ENCODE results near the gene LYZL6.

Gene LYZL6, protein sequence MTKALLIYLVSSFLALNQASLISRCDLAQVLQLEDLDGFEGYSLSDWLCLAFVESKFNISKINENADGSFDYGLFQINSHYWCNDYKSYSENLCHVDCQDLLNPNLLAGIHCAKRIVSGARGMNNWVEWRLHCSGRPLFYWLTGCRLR

DNA sequence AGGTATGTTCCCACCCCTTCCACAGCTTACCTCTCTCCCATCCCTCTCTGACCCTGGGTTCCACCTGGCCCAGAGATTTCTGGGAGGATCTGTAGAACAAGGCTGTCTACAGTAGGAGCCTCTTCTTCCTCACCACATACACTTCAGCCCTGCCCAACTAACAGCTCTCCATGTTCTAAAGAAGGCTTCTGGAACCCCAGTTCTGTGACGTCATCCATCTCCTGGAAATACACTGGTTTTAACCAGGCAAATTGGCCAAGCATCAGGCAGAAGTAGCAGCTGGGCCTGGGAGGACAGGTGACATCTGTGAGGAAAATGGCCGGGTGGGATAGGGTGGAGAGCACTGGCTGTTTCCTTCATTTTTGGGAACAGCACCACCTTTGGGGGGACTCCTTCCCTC, at the start of gene LYZL6:
TSS of gene LYZL6 (minus strand) at position 177 of the 400 bp plus-strand sequence. CDS start 4,357 bp downstream, outside the sequence.
- in situ Hi-C loops (cut with MboI; ENCODE audit: low sequenced_read_pairs): no loop called here

DNA sequence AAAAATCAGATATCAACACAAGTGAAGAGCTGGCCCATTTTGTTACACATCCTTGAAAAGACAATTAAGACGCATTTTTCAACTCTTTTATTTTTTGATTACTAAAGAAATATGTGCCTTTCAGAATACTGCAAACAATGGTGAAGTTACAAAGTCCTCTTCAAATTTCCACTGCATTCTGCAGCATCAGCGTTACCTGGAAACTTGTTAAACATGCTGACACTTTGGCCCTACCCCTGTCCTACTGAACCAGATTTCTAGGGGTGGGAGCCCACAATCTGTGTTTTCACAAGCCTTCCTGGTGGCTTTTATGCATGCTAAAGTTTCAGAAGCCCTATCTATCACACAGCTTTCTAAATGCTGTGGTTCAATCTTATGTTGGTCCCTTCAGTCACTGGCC, 47.6 kb upstream of the LYZL6 start:
- in situ Hi-C loops (cut with MboI; ENCODE audit: low sequenced_read_pairs): no loop called here

DNA sequence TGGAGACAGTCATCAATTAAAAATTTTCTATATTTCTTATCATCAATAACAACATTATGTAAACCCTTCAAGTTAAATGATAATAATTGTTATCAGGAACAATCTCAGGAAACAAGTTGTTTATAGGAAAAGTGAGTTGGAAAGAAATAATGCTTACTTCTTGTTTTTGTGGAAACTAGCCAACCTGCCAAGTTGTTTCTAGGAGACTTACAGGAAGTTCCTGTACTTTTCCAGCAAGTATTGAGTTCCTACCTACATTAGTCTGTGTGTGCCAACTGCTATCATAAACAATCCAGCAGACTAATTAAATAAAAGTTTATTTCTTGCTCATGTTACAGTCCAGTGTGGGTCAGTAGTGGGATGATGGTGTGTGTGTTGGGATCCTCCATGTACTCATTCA, 44.7 kb upstream of the LYZL6 start:
- in situ Hi-C loops (cut with MboI; ENCODE audit: low sequenced_read_pairs): no loop called here

DNA sequence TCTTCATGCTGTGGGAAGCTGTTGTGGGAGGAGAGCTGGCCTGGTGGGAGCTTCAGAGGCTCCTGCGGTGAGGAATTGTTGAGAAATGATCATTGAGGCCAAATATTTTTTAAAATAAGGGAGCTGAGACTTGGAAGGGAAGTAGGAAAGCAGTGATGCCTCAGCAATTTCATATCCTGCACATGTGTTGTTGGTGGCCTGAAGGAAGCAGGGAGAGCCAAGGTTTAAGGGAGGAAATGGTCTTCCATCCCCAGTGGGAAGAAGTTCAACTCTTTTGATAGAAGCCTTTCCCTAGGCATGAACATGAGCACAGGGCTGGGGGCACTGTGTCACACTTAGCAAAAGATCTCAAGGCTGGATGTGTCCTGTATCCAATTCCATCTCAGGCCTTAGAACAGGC, 43.1 kb upstream of the LYZL6 start, which contains the start of gene CCL14:
TSS of gene CCL14 (minus strand) at position 87 of the 400 bp plus-strand sequence. CDS start at position 7, 80 bp downstream.
- in situ Hi-C loops (cut with MboI; ENCODE audit: low sequenced_read_pairs): no loop called here

DNA sequence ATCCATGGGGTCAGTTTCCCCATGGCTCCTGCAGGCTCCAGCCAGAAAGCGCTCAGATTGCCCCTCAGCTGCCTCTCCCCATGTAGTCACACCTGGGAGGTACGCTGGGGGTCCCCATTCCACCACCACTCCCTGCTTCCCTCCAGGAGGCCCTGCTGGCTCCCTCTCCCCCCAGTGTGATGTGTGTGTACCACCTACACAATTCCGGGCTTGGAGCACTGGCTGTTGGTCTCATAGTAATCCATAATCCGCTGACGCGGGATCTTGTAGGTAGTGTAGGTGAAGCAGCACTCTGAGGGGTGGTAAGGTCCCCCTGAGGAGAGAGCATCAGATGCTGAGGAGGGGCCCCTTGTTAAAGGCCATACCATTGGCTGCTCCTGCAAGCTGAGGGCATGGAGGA, 40.6 kb upstream of the LYZL6 start:
- in situ Hi-C loops (cut with MboI; ENCODE audit: low sequenced_read_pairs): no loop called here

DNA sequence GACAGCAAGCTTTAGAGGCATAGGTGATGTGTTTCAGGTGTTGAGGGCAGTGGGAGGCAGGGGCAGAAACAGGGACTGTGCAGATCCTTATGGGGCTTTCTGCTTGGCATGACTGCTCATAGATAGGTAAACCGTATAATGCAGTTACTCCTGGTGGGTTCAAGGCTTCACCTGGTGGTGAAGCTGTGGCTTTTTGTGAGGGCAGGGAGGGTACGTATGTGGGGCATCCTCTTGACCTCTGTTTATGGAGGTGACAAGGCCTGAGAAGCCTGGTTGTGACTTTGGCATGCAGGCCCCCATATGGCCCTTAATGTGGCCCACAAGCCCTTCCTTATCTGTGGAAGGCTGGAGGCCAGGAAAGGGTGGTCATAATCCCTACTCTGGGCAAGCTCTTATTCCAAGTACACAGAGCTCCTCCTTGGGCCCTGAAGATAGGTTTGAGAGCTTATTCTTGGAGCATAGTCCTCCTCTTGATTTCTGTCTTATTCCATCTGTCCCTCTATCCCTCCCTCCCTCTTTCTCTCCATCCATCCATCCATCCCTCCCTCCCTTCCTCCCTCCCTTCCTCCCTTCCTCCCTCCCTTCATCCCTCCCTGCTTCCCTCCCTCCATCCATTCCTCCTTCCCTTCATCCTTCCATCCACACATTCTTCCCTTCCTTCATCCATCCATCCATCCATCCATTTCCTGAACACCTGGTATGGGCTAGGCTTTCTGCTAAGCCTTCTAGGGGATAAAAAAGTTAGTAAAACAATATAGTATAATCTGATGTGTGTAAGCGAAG, 39.1 kb upstream of the LYZL6 start:
- in situ Hi-C loops (cut with MboI; ENCODE audit: low sequenced_read_pairs): no loop called here

DNA sequence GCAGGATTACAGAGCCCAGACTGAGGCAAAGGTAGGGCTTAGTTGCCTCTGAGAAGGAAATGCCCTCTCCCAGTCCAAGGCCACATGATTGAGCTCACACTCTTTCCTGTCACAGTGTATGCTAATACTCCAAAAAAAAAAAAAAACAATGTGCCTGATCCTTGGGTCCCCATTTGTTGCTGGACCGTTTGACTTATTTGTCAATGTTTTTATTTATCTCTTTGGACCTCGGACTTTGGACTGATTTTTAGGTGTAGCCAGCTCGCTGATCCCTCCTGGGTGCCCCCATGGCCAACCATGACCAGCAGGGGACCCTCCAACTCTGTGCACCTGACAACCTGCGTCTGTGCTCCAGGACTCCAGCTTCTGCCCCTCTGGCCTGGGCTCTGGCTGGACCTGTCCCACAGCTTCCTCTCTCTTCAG, 38.4 kb upstream of the LYZL6 start:
- in situ Hi-C loops (cut with MboI; ENCODE audit: low sequenced_read_pairs): no loop called here

DNA sequence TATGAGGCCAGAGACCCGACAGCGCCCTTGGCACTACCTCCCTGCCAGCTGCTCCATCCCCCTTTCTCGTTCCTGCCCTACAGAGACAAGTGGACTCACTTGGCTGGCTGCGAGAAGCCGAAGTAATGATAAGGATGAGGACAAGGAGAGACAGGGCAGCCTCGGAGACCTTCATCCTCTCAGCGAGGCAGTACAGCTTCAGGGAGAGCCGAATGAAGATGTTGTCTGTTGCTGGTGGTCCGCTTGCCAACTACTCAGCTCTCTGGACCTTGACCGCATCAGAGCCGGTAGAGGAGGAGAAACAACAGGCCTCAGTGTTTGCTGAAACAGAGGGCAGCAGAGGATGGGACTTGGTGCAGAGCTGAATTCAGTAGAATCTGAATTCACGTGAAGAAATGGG, 37.7 kb upstream of the LYZL6 start, which contains the start of gene CCL16:
TSS of gene CCL16 (minus strand) at position 252 of the 400 bp plus-strand sequence. CDS start at position 175, 77 bp downstream.
- in situ Hi-C loops (cut with MboI; ENCODE audit: low sequenced_read_pairs): no loop called here

DNA sequence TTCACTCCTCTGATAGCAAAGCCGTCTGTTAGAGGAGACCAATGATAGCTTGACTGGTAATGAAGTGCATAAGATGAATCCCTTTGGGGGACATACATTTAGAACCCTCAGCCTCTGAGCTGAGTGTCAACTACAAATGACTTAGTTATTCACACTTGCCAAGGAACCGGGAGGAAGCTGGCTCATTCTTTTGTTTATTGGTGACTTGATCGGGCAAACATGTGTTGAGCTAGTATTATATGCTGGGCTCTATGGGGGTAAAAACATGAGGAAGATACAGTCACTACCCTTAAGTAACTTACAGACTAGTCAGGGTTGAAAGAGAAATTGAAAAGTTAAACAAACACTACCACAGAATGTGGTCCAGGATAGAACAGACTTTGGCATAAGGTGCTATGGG, 34.8 kb upstream of the LYZL6 start:
- in situ Hi-C loops (cut with MboI; ENCODE audit: low sequenced_read_pairs): loop anchor here (10.0 kb wide), 2 partner anchors 96 to 166 kb away; no protein-coding TSS in a partner anchor

DNA sequence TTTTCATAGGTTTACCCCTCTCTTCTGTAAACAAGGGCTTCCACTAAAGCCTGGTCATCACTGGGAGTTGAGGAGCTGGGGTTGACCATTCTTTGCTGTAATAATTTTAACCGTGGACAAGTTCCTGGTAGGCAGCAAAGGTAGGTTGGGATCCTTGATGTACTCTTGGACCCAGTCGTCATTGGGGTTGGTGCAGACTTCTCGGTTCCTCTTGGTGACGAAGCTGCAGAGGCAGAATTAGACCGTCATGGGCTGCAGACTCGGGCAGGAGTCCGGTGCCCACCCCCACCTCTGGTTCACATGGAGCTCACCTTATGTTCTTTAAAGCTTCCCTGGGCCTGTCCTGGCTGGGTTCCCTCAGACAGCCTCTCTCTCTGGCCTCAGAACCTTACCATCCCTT, 34.0 kb upstream of the LYZL6 start:
- in situ Hi-C loops (cut with MboI; ENCODE audit: low sequenced_read_pairs): loop anchor here (10.0 kb wide), 2 partner anchors 97 to 167 kb away; no protein-coding TSS in a partner anchor

DNA sequence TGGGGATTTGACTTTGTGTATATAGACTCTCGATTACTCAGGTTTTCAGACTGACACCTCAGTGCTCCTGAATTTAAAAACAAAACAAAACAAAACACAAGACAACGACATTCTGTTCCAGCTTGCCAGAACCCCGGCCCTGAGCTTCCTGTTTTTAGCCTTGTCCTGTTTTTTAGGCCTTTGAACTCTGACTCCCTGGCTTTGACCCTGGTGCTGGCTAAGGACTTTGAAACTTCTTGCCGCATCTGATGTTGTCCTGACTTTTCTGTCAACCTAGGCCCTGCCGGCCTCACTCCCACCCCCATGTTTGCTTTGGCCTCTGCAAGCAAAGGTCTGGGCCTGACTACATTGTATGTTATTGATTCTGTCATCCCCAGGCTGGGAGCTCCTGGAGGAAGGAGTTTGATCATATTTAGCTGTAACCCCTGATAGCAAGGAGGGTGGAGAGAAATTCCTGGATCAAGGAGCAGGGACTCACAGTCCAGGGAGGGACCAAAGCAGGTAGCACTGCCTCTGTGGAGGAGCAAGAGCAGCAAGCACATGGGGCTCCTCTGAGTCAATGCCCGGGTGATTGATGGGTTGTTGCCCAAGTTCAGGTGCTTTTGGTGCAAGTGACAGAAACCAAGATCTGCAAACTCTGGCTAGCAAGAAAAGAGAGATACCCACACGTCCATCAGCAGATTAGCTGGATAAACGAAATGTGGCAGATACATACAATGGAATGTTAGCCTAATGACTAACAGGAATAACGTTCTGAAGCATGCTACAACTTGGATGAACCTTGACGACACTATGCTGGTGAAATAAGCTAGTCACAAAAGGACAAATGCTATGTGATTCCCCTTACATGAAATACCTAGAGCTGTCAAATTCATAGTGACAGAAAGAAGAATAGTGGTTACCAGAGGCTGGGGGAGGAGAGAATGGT, 30.1 kb upstream of the LYZL6 start:
- in situ Hi-C loops (cut with MboI; ENCODE audit: low sequenced_read_pairs): loop anchor here (10.0 to 25.0 kb wide), 3 partner anchors 101 to 514 kb away; partner anchors contain the start of gene ZNHIT3

DNA sequence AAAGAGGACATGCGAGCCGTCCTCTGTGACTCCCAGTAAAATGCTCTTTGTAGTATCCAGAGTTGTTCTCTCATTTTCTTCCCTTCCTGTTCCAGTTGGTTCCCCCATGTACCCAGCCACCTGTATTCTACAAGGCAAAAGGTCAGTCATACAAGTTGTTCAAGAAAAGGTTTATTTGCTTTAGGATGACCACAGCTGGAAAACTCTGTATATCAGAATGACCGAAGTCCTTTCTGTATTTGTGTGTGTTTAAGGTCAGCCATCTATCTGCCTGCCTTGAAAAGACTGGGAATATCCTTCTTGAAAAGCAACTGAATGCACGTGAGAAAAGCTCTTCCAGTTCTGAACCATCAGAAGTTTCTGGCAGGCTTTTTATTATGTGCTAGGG, 29.4 kb upstream of the LYZL6 start:
- in situ Hi-C loops (cut with MboI; ENCODE audit: low sequenced_read_pairs): loop anchor here (10.0 to 25.0 kb wide), 3 partner anchors 102 to 514 kb away; partner anchors contain the start of gene ZNHIT3

DNA sequence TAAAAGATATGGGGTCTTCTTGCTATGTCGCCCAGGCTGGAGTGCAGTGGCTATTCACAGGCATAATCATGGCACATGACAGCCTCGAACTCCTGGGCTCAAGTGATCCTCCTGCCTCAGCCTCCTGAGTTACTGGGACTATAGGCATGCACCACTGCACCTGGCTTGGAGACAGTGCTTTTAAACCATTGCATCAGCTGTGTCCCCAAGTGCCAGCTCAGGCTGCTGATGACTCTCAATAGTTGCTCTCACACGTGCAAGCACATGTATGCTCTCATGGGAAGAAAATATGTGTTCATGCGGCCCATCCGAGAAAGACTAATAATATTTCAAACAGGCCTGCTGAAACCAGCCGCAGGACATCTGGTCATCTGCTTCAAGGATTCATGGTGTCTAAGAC, 29.0 kb upstream of the LYZL6 start:
- in situ Hi-C loops (cut with MboI; ENCODE audit: low sequenced_read_pairs): loop anchor here (10.0 to 25.0 kb wide), 3 partner anchors 102 to 515 kb away; partner anchors contain the start of gene ZNHIT3

DNA sequence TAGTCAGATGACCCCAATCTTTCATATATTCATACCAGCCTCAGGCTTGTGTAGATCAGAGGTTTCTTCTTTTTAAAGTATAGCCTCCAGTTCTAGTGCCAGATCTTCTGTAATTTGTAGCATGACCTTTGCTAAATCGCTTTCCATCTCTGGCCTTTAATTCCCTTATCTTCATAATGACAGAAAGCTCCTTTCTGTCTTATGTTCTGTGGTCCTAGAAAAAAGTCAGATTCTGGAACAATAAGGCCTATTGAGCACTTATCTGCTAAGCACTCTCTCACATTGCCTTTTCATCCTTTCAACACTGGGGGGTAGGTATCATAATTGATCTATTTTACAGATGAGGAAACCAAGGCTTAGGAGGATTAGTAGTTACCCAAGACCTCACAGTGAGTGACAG, 28.6 kb upstream of the LYZL6 start:
- in situ Hi-C loops (cut with MboI; ENCODE audit: low sequenced_read_pairs): loop anchor here (10.0 to 25.0 kb wide), 3 partner anchors 103 to 515 kb away; partner anchors contain the start of gene ZNHIT3

DNA sequence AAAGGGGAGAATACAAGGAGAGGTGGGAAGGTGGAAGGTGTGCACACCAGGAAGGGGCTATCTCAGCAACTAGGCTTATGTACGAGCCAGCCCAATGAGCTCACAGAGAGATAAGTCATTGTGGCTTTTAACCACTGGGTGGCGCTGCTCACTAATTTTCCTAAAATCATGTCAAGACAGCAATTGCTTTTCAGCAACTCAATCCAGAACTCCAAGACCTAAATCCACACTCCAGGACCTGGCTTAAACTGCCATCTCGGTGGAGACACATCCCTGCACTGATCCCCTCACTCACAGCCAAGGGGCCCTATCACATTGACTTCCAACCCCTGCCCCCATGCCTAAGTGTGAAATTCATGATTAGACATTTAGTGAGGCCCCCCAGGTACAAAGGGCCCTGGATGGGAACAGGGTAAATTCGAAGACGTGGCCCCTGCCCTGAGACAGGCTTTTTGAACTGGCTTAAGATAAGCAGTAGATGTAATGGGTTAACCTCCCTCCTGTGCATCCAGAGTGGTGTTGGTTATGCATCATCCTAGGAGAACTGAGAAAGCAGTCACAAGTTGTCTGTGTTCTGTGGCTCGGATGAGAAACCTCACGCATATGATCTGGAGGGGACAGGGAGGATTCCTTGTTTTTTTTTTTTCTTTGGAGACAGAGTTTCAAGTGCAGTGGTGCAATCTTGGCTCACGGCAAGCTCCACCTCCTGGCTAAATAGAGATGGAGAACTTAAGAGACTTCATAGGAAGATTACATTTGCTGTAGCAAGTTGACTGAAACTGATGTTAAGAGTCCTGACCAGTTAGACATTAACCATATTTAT, 26.3 kb upstream of the LYZL6 start:
- in situ Hi-C loops (cut with MboI; ENCODE audit: low sequenced_read_pairs): loop anchor here (10.0 to 25.0 kb wide), 3 partner anchors 105 to 518 kb away; partner anchors contain the start of gene ZNHIT3

DNA sequence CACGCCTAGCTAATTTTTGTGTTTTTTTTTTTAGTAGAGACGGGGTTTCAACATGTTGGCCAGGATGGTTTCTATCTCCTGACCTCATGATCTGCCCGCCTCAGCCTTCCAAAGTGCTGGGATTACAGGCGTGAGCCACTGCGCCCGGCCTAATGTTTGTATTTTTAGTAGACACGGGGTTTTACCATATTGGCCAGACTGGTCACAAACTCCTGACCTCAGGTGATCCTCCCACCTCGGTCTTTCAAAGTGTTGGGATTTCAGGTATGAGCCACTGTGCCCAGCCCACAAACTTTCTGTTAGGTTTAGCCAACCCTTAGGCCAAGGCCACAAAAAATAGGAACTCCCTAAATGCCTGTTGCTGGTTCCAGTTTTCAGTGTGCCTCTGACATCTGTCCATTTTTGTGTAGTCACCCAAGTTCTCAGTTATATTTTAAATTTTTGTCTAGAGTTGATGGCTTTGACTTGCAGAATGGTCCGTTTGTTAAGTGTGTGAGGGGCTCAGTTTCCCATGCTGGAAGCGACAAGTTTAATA, 25.1 kb upstream of the LYZL6 start:
- in situ Hi-C loops (cut with MboI; ENCODE audit: low sequenced_read_pairs): loop anchor here (25.0 kb wide), 1 partner anchor 519 kb away; the partner anchor contains the start of gene ZNHIT3

DNA sequence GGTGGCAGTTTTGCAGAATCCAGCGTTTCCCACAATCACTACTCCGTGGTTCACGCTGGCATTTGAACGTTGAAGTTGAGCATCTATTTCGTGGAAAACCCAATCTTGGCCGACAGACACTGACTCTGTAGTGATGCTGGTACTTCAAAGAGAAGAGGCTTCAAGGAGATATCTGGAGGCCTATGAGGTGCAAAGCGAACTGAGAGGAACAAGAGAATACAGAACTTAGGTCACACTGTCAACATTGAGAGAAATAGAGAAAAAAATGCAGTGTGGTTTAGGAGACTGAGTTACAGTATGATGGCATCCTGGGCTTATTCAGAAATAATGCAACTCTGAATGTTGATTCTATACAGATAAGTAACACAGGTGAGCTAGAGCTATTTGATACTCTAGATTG, 21.8 kb upstream of the LYZL6 start:
- in situ Hi-C loops (cut with MboI; ENCODE audit: low sequenced_read_pairs): loop anchor here (25.0 kb wide), 1 partner anchor 522 kb away; the partner anchor contains the start of gene ZNHIT3

DNA sequence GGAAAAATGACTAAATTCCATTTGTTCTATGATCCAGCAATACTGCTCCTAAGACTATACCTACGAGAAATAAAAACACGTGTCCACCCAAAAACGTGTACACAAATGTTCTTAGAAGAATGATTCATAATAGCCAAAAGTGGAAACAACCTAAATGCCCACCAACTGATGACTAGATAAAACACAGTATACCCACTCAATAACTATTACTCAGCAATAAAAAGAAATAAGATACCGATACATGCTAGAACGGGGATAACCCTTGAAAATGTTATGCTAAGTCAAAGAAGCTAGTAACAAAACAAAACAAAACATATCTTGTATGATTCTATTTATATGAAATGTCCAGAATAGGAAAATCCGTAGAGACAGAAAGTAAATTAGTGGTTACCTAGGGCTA, 20.1 kb upstream of the LYZL6 start:
- in situ Hi-C loops (cut with MboI; ENCODE audit: low sequenced_read_pairs): loop anchor here (25.0 kb wide), 1 partner anchor 524 kb away; the partner anchor contains the start of gene ZNHIT3

DNA sequence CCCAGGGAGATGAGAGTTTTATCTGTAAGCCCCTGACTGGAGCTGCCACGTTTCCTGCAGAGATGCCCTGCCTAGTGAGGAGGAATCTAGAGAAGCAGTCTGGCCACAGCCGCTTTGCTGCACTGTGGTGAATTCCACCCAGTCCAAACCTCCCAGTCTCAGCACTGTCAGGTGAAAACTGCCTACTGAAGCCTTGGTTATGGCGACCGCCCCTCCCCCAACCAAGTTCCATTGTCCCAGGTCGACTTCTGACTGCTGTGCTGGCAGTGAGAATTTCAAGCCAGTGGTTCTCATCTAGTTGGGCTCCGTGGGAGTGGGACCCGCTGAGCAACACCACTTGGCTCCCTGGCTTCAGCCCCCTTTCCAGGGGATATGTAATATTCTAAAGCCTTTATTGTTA, 10.2 kb upstream of the LYZL6 start:
- in situ Hi-C loops (cut with MboI; ENCODE audit: low sequenced_read_pairs): loop anchor here (25.0 kb wide), 1 partner anchor 534 kb away; the partner anchor contains the start of gene ZNHIT3
